C1 segment of cervical spinal cord (tissue), 14 donors: ENCODE results near the gene GAD1.

ENCODE experiments used
- DNase-seq, 14 donors: peaks; one replicate each; lab custom pipeline; 2025; lab: John Stamatoyannopoulos, UW

Gene GAD1

DNA sequence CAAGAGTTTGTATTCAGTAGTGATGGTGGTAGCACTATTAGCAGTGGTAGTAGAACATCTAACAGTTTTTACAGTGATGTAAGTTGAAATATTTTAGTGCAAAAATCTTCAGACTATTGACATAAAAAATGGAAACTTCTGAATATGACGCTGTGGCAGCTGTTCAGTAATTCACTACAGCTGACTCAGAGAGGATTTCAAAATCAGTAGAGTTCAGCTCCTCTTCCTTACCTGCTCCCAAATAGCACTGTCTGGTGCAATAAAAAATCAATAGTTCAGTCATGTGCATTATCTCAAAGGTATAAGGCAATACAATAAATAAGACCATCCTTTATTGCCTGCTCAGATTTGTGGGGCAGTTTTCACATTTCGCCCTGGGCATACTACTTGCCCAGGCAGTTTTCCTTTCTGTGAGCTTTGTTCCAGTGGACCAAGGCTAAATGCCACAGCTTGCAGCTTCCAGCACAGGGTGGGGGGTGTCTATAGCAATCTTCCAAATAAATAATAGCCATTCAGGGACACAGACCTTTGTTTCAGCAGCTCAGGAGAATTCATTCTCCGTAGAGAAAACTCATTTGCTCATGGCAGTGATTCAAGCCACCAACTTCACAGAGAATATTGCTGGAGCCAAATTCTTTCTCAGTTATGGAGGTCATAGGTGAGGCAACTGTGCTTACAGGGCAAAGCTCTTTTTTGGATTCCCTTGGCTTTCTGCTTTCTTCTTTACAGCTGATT is 78.5 kb downstream of the GAD1 start:
- no peak for DNase-seq

DNA sequence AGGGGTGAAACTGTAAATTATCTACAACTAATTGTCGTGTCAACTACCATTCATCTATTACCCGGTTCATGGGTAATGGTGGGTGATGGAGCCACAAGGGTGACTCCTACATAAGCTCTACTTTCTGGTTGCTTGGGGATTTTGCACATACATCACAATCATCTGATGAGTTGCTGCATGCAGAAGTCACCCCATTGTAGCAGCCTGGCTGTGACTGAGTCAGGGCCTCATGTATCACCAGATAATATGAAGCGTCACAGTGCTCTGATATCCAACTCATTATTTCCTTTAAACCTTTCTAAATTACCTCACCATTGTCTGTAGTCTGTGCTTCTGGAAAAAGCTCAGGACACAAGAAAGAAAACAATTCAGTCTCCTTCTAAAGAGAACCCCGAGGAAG is 79.9 kb downstream of the GAD1 start:
- DNase-seq, result no peak

DNA sequence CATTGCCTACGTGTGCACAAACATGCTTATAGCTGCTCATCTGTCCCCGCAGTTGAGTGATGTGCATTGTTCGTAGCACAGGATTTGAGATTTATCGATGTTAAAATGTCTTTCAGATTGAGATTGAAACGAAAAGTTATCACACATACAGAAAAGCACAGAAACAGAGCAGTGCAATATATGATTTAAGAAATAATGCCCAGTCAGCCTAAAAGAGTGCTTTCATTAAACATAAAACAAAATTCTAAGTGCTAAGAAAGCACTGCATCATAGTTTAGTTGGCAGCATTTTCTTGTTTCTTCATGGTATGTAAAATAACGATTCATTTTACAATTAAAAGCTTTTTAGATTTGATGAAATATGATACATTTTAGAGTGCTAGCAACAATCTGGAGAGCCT is 80.4 kb downstream of the GAD1 start:
- no peak for DNase-seq

DNA sequence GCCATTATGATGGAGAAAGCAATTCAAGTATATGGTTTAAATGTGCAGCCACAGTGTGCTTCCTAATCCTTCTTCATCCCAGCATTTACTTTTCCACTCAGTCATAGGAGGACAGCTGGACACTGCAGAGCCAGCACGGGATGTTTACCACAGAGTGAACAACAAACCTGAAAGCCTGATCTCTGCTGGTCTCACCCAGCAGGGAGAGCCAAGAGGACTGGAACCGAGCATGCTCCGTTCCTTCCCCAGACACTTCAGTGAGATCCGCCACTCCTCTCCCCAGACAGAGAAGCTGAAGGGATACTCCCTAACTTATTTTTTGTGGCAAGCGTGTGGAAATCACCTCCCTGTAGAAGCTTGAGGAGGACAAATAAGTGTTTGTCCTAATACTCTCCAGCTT is 89.2 kb downstream of the GAD1 start:
- DNase-seq, result no peak
